Ascending aorta (tissue), 2 donors: ENCODE data around the gene TAF7. TPM values are rescaled to one million over a fixed set of nuclear protein-coding genes. Genes with fewer than 3 reads are reported as not detected.

Experiments used
- DNase-seq, 2 donors: peaks; one replicate each; pipeline ENCODE4 v3.0.0-alpha.2; 2019; ENCODE audit warnings: low spot score in 2 of 2
- H3K27ac ChIP-seq, 2 donors: fragments of 200-600 bp; sonication (generic); one replicate each; pipeline ENCODE4 v1.5.1; 2016 to 2017; ENCODE audit warnings: mild to moderate bottlenecking in 1 of 2
- H3K27me3 ChIP-seq: fragments of 200-600 bp; sonication (generic); one replicate; pipeline ENCODE4 v1.5.1; 2017
- H3K36me3 ChIP-seq, 2 donors: fragments of 200-600 bp; sonication (generic); one replicate each; pipeline ENCODE4 v1.5.1; 2016
- H3K4me1 ChIP-seq, 2 donors: fragments of 200-600 bp; sonication (generic); one replicate each; pipeline ENCODE4 v1.5.1; 2016 to 2017; ENCODE audit warnings: mild to moderate bottlenecking in 1 of 2
- H3K4me3 ChIP-seq, 2 donors: fragments of 200-600 bp; sonication (generic); one replicate each; pipeline ENCODE4 v1.5.1; 2016 to 2017; ENCODE audit warnings: mild to moderate bottlenecking in 1 of 2
- H3K9me3 ChIP-seq, 2 donors: fragments of 200-600 bp; sonication (generic); one replicate each; pipeline ENCODE4 v1.5.1; 2016
- intact Hi-C: fragments of 100-400 bp; cut with DNase I; formaldehyde crosslinking; loops from one replicate; pipeline ENCODE4 v1.15.1; 2023
- total RNA-seq: library from RNA; depleted of rRNA; stranded (reverse); fragments of >200 nt; gene quantifications from one replicate; pipeline ENCODE4 v1.1.0, GENCODE V29; 2016
- TF ChIP-seq, protein P1 (sequence below), 3 experiments: fragments of 200-600 bp in 2 of 3; fragments of 450-650 bp in 1 of 3; sonication (generic) in 2 of 3; IDR thresholded peaks; one replicate each; pipeline ENCODE4 v1.5.1; 2016 to 2019; ENCODE audit warnings: antibody characterized with exemption in 3 of 3, mild to moderate bottlenecking in 1 of 3, moderate library complexity in 1 of 3

TAF7 gene, protein sequence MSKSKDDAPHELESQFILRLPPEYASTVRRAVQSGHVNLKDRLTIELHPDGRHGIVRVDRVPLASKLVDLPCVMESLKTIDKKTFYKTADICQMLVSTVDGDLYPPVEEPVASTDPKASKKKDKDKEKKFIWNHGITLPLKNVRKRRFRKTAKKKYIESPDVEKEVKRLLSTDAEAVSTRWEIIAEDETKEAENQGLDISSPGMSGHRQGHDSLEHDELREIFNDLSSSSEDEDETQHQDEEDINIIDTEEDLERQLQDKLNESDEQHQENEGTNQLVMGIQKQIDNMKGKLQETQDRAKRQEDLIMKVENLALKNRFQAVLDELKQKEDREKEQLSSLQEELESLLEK
- total RNA-seq: 30.1 TPM

DNA sequence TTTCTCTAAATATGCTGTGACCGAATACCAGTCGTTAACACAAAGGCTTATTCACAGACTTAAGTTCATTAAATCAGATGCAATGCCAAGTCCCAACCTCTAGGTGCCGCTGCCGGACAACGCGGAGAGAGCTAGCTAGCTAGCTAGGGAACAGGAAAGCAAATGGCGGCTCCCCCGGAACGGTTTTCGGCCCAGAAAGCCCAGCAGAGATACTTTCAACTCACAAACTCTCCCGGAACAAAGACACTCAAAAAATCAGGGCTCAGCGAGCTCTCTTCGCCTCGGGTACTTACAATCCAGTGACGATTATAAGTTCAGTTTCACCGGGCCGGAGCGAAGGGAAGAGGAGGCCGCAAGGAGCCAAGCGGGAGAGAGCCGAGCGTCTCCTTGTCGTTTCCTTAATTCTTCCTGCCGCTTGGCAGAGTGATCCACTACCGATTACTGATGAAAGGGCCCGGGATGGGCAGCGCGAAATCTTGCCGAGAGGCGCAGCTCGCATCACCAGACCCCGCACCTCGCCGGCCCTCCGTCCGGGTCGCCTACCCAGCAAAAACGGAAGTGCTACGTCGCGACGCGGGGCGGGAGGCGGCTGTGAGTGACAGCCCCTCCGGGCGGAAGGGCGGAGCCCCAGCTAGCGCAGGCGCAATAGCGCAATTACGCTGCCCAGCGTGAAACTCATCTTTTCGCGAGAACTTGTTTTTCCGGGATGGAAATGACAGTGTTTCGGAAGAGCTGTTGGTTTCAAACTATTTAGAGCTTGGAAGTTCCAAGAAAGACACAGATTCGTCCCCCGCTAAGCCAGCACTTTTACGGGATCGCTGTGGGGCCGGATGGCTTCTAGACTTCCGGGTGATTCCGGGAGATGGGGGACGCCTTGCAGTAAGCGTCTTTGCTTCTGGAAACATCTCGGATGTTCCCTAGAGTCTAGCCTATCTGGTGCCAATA lies at the start of gene TAF7:
TSS of gene TAF7 (minus strand) at position 560 of the 945 bp plus-strand sequence. CDS start 740 bp downstream, outside the sequence.
- peak; percentile 47 to 91 for DNase-seq
- H3K27me3 ChIP-seq: no peaks in the 10 kb centered on the region
- H3K9me3 ChIP-seq: peaks cover 48 to 84% of the 10 kb centered on the region in 2 donors
- peaks cover 12 to 43% of the 10 kb centered on the region in 2 donors for H3K36me3 ChIP-seq
- H3K4me3 ChIP-seq: peak within 1 kb of the TSS; percentile 76 to 92
- peaks cover 0 to 4% of the 10 kb centered on the region in 2 donors for H3K4me1 ChIP-seq
- intact Hi-C loops: loop anchor here (1.0 to 10.0 kb wide), 4 partner anchors 202 to 606 kb away; no protein-coding TSS in a partner anchor
- H3K27ac ChIP-seq: peak within 1 kb of the TSS; percentile 93 to 99
- TF ChIP-seq, protein P1, sequence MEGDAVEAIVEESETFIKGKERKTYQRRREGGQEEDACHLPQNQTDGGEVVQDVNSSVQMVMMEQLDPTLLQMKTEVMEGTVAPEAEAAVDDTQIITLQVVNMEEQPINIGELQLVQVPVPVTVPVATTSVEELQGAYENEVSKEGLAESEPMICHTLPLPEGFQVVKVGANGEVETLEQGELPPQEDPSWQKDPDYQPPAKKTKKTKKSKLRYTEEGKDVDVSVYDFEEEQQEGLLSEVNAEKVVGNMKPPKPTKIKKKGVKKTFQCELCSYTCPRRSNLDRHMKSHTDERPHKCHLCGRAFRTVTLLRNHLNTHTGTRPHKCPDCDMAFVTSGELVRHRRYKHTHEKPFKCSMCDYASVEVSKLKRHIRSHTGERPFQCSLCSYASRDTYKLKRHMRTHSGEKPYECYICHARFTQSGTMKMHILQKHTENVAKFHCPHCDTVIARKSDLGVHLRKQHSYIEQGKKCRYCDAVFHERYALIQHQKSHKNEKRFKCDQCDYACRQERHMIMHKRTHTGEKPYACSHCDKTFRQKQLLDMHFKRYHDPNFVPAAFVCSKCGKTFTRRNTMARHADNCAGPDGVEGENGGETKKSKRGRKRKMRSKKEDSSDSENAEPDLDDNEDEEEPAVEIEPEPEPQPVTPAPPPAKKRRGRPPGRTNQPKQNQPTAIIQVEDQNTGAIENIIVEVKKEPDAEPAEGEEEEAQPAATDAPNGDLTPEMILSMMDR (IDR thresholded peaks at IDR 0.05): peak; percentile 61 to 86 (median 86)

DNA sequence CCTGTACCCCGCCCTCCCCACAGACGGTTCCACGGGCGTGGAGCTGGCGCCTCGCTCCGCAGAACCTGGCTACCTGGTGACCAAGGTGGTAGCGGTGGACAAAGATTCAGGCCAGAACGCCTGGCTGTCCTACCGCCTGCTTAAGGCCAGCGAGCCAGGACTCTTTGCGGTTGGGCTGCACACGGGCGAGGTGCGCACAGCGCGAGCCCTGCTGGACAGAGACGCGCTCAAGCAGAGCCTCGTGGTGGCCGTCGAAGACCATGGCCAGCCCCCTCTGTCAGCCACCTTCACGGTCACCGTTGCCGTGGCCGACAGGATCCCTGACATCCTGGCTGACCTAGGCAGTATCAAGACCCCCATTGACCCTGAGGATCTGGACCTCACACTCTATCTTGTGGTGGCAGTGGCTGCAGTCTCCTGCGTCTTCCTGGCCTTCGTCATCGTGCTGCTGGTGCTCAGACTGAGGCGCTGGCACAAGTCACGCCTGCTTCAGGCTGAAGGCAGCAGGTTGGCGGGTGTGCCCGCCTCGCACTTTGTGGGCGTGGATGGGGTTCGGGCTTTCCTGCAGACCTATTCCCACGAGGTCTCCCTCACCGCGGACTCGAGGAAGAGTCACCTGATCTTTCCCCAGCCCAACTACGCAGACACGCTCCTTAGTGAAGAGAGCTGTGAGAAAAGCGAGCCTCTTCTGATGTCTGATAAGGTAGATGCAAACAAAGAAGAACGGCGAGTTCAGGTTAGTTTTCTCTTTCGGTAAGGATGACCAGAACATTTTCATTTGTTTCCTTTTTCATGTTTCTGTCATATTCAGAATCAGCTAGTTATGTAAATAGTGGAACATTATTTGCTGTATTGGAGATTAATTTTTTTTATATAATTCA lies 45.7 kb upstream of the TAF7 start:
- H3K36me3 ChIP-seq: no peaks in the 10 kb centered on the region
- peaks cover 93 to 98% of the 10 kb centered on the region in 2 donors for H3K9me3 ChIP-seq
- H3K27ac ChIP-seq: no peak overlapping the region
- TF ChIP-seq, protein P1 (IDR thresholded peaks at IDR 0.05): no peak
- DNase-seq: no peak
- H3K27me3 ChIP-seq: no peaks in the 10 kb centered on the region
- peak overlapping the region in 1 of 2 donors; percentile 13 for H3K4me3 ChIP-seq
- H3K4me1 ChIP-seq: no peaks in the 10 kb centered on the region
- intact Hi-C loops: no loop called here

DNA sequence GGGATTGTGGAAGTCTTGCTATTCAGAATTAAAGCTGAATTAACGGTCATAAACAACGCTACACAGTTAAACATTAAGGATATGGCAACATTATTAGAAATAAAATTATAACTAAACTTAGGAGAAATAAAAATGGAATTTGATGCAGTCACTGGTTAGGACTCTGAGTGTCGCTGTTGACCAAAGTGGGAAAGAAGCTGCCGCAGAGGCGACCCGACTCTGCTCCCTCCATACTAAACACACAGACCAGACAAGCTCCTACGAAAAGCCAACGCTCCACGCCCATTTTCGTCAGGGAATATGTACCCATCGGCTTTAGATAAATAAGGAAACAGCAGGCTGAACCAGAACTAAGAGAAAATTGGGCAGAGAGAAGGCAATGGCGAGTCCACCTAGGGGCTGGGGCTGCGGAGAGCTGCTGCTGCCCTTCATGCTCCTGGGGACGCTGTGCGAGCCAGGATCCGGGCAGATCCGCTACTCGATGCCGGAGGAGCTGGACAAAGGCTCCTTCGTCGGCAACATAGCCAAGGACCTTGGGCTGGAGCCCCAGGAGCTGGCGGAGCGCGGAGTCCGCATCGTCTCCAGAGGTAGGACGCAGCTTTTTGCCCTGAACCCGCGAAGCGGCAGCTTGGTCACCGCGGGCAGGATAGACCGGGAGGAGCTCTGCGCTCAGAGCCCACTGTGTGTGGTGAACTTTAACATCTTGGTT lies 43.5 kb upstream of the TAF7 start, which contains the start of gene PCDHGA5:
TSS of gene PCDHGA5 (plus strand) at position 211 of the 709 bp plus-strand sequence. CDS start at position 380, 169 bp downstream.
- peaks cover 93 to 98% of the 10 kb centered on the region in 2 donors for H3K9me3 ChIP-seq
- TF ChIP-seq, protein P1 (IDR thresholded peaks at IDR 0.05): no peak
- no peaks in the 10 kb centered on the region for H3K27me3 ChIP-seq
- no peak within 1 kb of the TSS for H3K27ac ChIP-seq
- intact Hi-C loops: no loop called here
- no peaks in the 10 kb centered on the region for H3K4me1 ChIP-seq
- H3K4me3 ChIP-seq: peak within 1 kb of the TSS; percentile 31 to 35
- no peaks in the 10 kb centered on the region for H3K36me3 ChIP-seq
- DNase-seq: no peak

DNA sequence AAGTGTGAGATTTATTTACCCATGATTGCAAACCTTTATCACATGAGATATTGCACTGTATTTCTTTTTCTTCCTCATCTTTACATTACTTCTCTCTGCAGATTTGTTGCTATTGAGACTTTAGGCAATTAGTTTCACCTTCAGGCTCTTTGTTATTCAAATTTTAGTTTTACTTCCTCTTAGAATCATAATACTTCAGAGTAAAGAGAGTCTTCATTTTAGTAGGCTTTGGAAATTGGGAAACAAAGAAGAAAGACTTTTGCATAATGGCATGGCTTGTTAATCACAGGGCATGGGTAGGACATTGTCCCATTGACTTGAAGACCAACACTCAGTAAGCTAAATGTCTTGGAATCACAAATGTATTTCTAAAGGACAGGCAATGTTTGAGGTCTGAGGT lies 42.1 kb upstream of the TAF7 start:
- Histone ChIP-seq H3K4me3 (no peak overlapping the region), H3K4me1 (no peaks in the 10 kb centered on the region), H3K36me3 (no peaks in the 10 kb centered on the region), H3K27ac (no peak overlapping the region), H3K27me3 (no peaks in the 10 kb centered on the region), H3K9me3 (peaks cover 97 to 98% of the 10 kb centered on the region in 2 donors)
- intact Hi-C loops: no loop called here
- TF ChIP-seq, protein P1 (IDR thresholded peaks at IDR 0.05): no peak
- DNase-seq: no peak
